A549 (cell line): ENCODE results near the gene F10. TPM values are rescaled to one million over a fixed set of nuclear protein-coding genes. Genes with fewer than 3 reads are reported as not detected.

Source experiments
- ATAC-seq, 2 experiments: fragments of 200-7000 bp in 1 of 2; fragments of >200 bp in 1 of 2; cut with Nextera tagmentation in 1 of 2; cut with Tn5 transposase in 1 of 2; 3 replicates each; pipeline versions ENCODE4 v1.8.0 to v1.9.1; 2018 to 2020; ENCODE audit warnings: mild to moderate bottlenecking in 1 of 2, moderate library complexity in 1 of 2
- CTCF ChIA-PET: fragments of 300-600 bp; sonication (Branson Sonifier 250); formaldehyde crosslinking; extraction: SDS; loops from one replicate; lab custom pipeline; 2021; ENCODE audit warnings: antibody characterized with exemption, inconsistent platforms; lab: Yijun Ruan, JAX
- POLR2A ChIA-PET: fragments of 350-600 bp; formaldehyde crosslinking; extraction: SDS; loops from one replicate; lab custom pipeline; 2021; ENCODE audit warnings: antibody characterized with exemption, inconsistent platforms; lab: Yijun Ruan, JAX
- DNase-seq, 2 experiments: peaks; one replicate each; pipeline versions ENCODE4 v3.0.0 to v3.0.0-alpha.2; 2011 to 2016; ENCODE audit warnings: low read depth in 1 of 2, low spot score in 1 of 2
- FAIRE-seq: peaks from 2 replicates; lab custom pipeline; 2011; peaks lifted over from hg19 to GRCh38; lab: Jason Lieb, UNC
- H3K27ac ChIP-seq, 2 experiments: fragments of >200 bp; sonication (Bioruptor Twin); formaldehyde crosslinking; 3 replicates each; pipeline ENCODE4 v1.5.1; 2016 to 2017
- H3K4me1 ChIP-seq: fragments of >200 bp; sonication (Bioruptor Twin); formaldehyde crosslinking; 3 replicates; pipeline ENCODE4 v1.6.1; 2016
- H3K4me2 ChIP-seq: fragments of >200 bp; sonication (Bioruptor Twin); formaldehyde crosslinking; 3 replicates; pipeline ENCODE4 v1.6.1; 2016
- H3K4me3 ChIP-seq: fragments of >200 bp; sonication (Bioruptor Twin); formaldehyde crosslinking; 3 replicates; pipeline ENCODE4 v1.5.1; 2016
- H3K9me3 ChIP-seq: fragments of >200 bp; sonication (Bioruptor Twin); formaldehyde crosslinking; 3 replicates; pipeline ENCODE4 v1.6.1; 2016
- ATOH8 ChIP-seq: fragments of 250-450 bp; sonication (Bioruptor Pico); IDR thresholded peaks from 2 replicates; pipeline ENCODE4 v1.5.0; 2020; ENCODE audit warnings: low read depth, mild to moderate bottlenecking, moderate library complexity
- CBX2 ChIP-seq: fragments of 200-600 bp; sonication (generic); IDR thresholded peaks from 2 replicates; pipeline ENCODE4 v1.6.1; 2016; ENCODE audit warnings: low read depth, mild to moderate bottlenecking, borderline replicate concordance
- CEBPB ChIP-seq, 2 experiments: fragments of >200 bp in 1 of 2; sonication (Bioruptor Twin) in 1 of 2; formaldehyde crosslinking in 1 of 2; IDR thresholded peaks; 2 replicates each; pipeline ENCODE4 v1.6.1; 2012 to 2016
- EHF ChIP-seq: fragments of 250-450 bp; sonication (Bioruptor Pico); IDR thresholded peaks from 2 replicates; pipeline ENCODE4 v1.5.0; 2020; ENCODE audit warnings: mild to moderate bottlenecking
- FOSB ChIP-seq: fragments of 250-450 bp; sonication (Bioruptor Pico); IDR thresholded peaks from 2 replicates; pipeline ENCODE4 v1.5.0; 2020; ENCODE audit warnings: mild to moderate bottlenecking, moderate library complexity
- FOXS1 ChIP-seq: fragments of 250-450 bp; sonication (Bioruptor Pico); IDR thresholded peaks from 2 replicates; pipeline ENCODE4 v1.5.0; 2020; ENCODE audit warnings: mild to moderate bottlenecking, moderate library complexity
- GATA3 ChIP-seq: IDR thresholded peaks from 2 replicates; pipeline ENCODE4 v1.6.1; 2012; ENCODE audit warnings: borderline replicate concordance
- HEYL ChIP-seq: fragments of 250-450 bp; sonication (Bioruptor Pico); IDR thresholded peaks from 2 replicates; pipeline ENCODE4 v1.8.0; 2021; ENCODE audit warnings: mild to moderate bottlenecking, moderate library complexity
- HOXA7 ChIP-seq: fragments of 250-450 bp; sonication (Bioruptor Pico); IDR thresholded peaks from 2 replicates; pipeline ENCODE4 v1.5.0; 2020; ENCODE audit warnings: mild to moderate bottlenecking, moderate library complexity
- KDM5A ChIP-seq: fragments of 200-600 bp; sonication (generic); IDR thresholded peaks from 2 replicates; pipeline ENCODE4 v1.6.1; 2016; ENCODE audit warnings: antibody characterized with exemption, mild to moderate bottlenecking
- MYC ChIP-seq: IDR thresholded peaks from 2 replicates; pipeline ENCODE4 v1.6.1; 2012; ENCODE audit warnings: mild to moderate bottlenecking, inconsistent platforms, low read length, improper control_type of control experiment, borderline replicate concordance
- NPAS2 ChIP-seq: fragments of 250-450 bp; sonication (Bioruptor Pico); IDR thresholded peaks from 2 replicates; pipeline ENCODE4 v1.8.0; 2022; ENCODE audit warnings: mild to moderate bottlenecking, moderate library complexity, borderline replicate concordance
- PBX3 ChIP-seq: IDR thresholded peaks from 2 replicates; pipeline ENCODE4 v1.6.1; 2012
- PHF8 ChIP-seq: fragments of 200-600 bp; sonication (generic); IDR thresholded peaks from 2 replicates; pipeline ENCODE4 v1.6.1; 2016; ENCODE audit warnings: low read depth, mild to moderate bottlenecking, antibody characterized with exemption, moderate library complexity, borderline replicate concordance
- POLR2A ChIP-seq: IDR thresholded peaks from 2 replicates; pipeline ENCODE4 v1.6.1; 2012; ENCODE audit warnings: mild to moderate bottlenecking, low read length
- POLR2AphosphoS2 ChIP-seq: conservative IDR thresholded peaks from 2 replicates; pipeline ENCODE4 v1.6.1; 2012; ENCODE audit warnings: low read length, improper control_type of control experiment, inconsistent platforms
- RAD21 ChIP-seq, 2 experiments: fragments of >200 bp in 1 of 2; sonication (Bioruptor Twin) in 1 of 2; formaldehyde crosslinking in 1 of 2; IDR thresholded peaks in 1 of 2; conservative IDR thresholded peaks in 1 of 2; 2 replicates in 1 of 2; 3 replicates in 1 of 2; pipeline ENCODE4 v1.6.1; 2012 to 2018; ENCODE audit warnings: inconsistent platforms in 1 of 2
- RNF2 ChIP-seq: fragments of 200-600 bp; sonication (generic); IDR thresholded peaks from 2 replicates; pipeline ENCODE4 v1.6.1; 2016; ENCODE audit warnings: low read depth, mild to moderate bottlenecking, antibody characterized with exemption, moderate library complexity, borderline replicate concordance
- SMC3 ChIP-seq: fragments of >200 bp; sonication (Bioruptor Twin); formaldehyde crosslinking; IDR thresholded peaks from 3 replicates; pipeline ENCODE4 v1.6.1; 2018; ENCODE audit warnings: inconsistent platforms
- ZC3H11A ChIP-seq: fragments of 450-650 bp; IDR thresholded peaks from 2 replicates; pipeline ENCODE4 v1.6.1; 2014; ENCODE audit warnings: antibody characterized with exemption, mild to moderate bottlenecking
- ZFP36 ChIP-seq: fragments of 450-650 bp; IDR thresholded peaks from 2 replicates; pipeline ENCODE4 v1.6.1; 2014; ENCODE audit warnings: borderline replicate concordance; ENCODE audit not compliant: partially characterized antibody
- WGBS: methylation state at CpG from one replicate; pipeline ENCODE4 v1.1.6; 2017; ENCODE audit errors: missing lambda C conversion rate; 5-methylcytosine and 5-hydroxymethylcytosine counted together
- polyA plus RNA-seq, 4 experiments: library from polyadenylated mRNA; depleted of rRNA in 3 of 4; stranded (reverse); fragments of >200 nt; fragmentation: RNase III in 1 of 4; extraction: RNeasy Plus Mini Kit Qiagen cat#74134 plus additional on column Dnase treatment in 1 of 4; gene quantifications; 2 replicates in 3 of 4; 3 replicates in 1 of 4; pipeline ENCODE4 v1.2.3, GENCODE V29; 2011 to 2017
- TF ChIP-seq, protein P1 (sequence below): fragments of >200 bp; sonication (Bioruptor Twin); formaldehyde crosslinking; IDR thresholded peaks from 2 replicates; pipeline ENCODE4 v1.6.1; 2016
- TF ChIP-seq, protein P2 (sequence below): fragments of >200 bp; sonication (Bioruptor Twin); formaldehyde crosslinking; IDR thresholded peaks from 3 replicates; pipeline ENCODE4 v1.6.1; 2016
- TF ChIP-seq, protein P3 (sequence below): fragments of >200 bp; sonication (Bioruptor Twin); formaldehyde crosslinking; IDR thresholded peaks from 3 replicates; pipeline ENCODE4 v1.5.1; 2016

Gene F10
- polyA plus RNA-seq, 2 of the 4 experiments (the other 2 are of a cell fraction) = 0.32 TPM; not detected in 1

DNA sequence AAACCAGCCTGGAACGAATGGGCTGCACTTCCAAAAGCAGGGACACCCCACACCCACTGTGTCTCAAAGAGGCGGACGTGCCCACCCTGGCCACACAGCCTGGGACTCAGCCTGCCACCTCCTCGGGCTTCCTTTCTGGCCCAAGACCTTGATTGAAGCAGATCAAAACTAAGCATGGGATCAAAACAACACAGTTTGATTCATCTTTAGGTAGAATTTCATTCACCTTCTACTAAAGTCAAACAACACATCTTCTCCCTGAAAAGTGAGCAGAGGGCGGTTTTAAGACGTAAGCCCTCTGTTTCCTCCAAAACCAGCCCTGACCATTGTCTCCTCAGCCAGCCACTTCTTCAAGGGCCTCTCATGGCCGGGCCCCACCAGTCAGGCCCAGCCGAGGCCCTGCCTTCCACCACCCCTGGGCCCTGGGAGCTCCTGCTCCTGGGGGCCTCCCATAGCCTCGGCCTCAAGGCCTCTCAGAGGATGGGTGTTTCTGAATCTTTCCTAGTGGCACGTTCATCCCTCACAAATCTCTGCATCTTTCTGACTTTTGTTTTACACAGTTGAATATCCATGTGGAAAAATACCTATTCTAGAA lies 6.3 kb upstream of the F10 start:
- no peak for FAIRE-seq
- no peak for ATAC-seq
- ChIA-PET POLR2A (no interaction called here), CTCF (no interaction called here)
- Histone ChIP-seq H3K4me1 (no peaks in the 10 kb centered on the region), H3K27ac (no peak overlapping the region), H3K4me2 (no peak overlapping the region), H3K4me3 (no peak overlapping the region), H3K9me3 (no peaks in the 10 kb centered on the region)
- no peak for DNase-seq
- TF ChIP-seq FOXS1 (CRISPR knock-in tag) (no peak), HOXA7 (CRISPR knock-in tag) (no peak), RNF2 (no peak), ATOH8 (no peak), KDM5A (no peak), EHF (CRISPR knock-in tag) (no peak), PHF8 (no peak), POLR2AphosphoS2 (no peak), NPAS2 (CRISPR knock-in tag) (no peak), SMC3 (no peak), FOSB (CRISPR knock-in tag) (no peak), PBX3 (no peak), GATA3 (no peak), HEYL (no peak), RAD21 (conservative IDR thresholded peaks at IDR 0.05 in 1 of 2, IDR thresholded peaks at IDR 0.05 in 1 of 2) (no peak), ZFP36 (no peak), CBX2 (no peak)
- TF ChIP-seq, protein P1, sequence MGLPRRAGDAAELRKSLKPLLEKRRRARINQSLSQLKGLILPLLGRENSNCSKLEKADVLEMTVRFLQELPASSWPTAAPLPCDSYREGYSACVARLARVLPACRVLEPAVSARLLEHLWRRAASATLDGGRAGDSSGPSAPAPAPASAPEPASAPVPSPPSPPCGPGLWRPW = no peak
- TF ChIP-seq, protein P2, sequence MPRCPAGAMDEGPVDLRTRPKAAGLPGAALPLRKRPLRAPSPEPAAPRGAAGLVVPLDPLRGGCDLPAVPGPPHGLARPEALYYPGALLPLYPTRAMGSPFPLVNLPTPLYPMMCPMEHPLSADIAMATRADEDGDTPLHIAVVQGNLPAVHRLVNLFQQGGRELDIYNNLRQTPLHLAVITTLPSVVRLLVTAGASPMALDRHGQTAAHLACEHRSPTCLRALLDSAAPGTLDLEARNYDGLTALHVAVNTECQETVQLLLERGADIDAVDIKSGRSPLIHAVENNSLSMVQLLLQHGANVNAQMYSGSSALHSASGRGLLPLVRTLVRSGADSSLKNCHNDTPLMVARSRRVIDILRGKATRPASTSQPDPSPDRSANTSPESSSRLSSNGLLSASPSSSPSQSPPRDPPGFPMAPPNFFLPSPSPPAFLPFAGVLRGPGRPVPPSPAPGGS = no peak
- 64% methylated on average over 10 of the region's 10 CpGs for WGBS

- Histone ChIP-seq H3K4me2 (no peak overlapping the region), H3K27ac (no peak overlapping the region), H3K9me3 (no peaks in the 10 kb centered on the region), H3K4me1 (no peaks in the 10 kb centered on the region), H3K4me3 (no peak overlapping the region)
- FAIRE-seq (no peak), DNase-seq (no peak), ATAC-seq (no peak)
- WGBS = 58% methylated on average over 9 of the region's 10 CpGs
- CTCF ChIA-PET = no interaction called here
- TF ChIP-seq MYC (no peak), CEBPB (IDR thresholded peaks at IDR 0.05) (no peak), ZC3H11A (no peak), POLR2A (no peak), SMC3 (no peak), PBX3 (no peak)
- TF ChIP-seq, protein P3, sequence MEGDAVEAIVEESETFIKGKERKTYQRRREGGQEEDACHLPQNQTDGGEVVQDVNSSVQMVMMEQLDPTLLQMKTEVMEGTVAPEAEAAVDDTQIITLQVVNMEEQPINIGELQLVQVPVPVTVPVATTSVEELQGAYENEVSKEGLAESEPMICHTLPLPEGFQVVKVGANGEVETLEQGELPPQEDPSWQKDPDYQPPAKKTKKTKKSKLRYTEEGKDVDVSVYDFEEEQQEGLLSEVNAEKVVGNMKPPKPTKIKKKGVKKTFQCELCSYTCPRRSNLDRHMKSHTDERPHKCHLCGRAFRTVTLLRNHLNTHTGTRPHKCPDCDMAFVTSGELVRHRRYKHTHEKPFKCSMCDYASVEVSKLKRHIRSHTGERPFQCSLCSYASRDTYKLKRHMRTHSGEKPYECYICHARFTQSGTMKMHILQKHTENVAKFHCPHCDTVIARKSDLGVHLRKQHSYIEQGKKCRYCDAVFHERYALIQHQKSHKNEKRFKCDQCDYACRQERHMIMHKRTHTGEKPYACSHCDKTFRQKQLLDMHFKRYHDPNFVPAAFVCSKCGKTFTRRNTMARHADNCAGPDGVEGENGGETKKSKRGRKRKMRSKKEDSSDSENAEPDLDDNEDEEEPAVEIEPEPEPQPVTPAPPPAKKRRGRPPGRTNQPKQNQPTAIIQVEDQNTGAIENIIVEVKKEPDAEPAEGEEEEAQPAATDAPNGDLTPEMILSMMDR = no peak
- POLR2A ChIA-PET = no interaction called here
Observed at GRCh38 chr13:113116871-113117271, 5.7 kb upstream of the F10 start.
